GM18519 (cell line): ENCODE data around the gene ADM2.

ENCODE experiments used
- ATAC-seq: cut with Tn5 transposase; IDR thresholded peaks from one replicate; pipeline ENCODE4 v1.9.1; 2021; ENCODE audit warnings: mild to moderate bottlenecking, moderate library complexity; ENCODE audit not compliant: unreplicated experiment, low FRiP score

Gene ADM2

DNA sequence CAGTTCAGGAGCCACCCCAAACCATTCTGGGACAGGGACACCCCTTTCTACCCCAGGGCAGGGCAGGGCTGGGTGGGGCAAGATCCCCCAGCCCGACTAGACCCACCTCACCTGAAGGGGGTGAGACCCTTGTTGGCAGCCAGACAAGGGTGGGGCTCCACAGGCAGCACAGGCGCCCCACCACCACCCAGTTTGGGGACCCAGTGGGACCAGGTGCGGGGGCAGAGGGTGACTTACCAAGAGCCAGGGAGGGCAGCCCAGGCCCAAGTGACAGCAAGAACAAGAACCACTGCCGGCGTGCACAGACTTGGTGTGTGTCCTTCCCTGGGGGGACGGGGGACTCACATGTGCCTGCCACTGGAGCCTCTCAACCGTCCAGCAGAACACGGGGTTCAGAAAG, 2.2 kb downstream of the ADM2 start:
- no peak for ATAC-seq

DNA sequence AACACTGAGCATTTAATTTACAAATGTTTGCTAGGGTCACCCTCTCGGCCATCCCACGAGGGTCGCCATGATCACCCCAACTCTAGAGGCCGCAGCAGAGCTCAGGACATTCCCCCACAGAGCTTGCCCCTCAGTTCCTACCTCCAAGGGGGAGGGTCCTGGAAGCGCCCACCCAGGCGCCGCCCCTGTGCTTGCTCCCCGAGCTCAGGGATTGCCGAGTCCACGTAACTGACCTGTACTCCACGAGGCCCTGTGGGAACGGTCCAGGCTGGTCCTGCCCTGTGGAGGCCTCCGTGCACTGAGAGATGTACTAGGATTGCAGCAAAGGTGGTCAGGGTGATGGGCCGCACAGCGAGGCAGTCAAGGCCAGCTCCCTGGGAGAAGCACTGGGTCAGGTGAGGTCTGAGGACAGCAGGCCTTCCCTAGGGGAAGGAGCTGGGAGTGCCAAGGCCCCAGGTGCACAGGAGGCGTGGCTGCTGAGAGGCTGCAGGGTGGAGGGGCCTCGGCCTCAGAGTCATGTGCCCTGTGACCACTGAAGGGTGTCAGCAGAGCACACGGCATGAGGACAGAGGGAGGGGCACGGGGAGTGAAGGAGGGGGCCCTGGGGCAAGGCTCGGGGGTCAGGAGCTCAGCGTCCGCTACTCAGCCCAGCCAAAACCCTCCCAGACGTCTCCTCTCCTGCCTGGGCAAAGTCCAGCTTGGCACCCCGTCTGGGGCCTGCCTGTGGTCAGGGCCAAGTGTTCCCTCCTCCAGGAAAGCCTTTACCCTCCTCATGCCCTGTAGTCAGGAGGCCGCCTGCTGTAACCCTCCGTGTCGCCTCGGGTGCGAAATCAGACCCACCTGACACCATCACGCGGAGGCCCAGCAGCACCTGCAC, 2.9 kb downstream of the ADM2 start:
- ATAC-seq, result no peak

DNA sequence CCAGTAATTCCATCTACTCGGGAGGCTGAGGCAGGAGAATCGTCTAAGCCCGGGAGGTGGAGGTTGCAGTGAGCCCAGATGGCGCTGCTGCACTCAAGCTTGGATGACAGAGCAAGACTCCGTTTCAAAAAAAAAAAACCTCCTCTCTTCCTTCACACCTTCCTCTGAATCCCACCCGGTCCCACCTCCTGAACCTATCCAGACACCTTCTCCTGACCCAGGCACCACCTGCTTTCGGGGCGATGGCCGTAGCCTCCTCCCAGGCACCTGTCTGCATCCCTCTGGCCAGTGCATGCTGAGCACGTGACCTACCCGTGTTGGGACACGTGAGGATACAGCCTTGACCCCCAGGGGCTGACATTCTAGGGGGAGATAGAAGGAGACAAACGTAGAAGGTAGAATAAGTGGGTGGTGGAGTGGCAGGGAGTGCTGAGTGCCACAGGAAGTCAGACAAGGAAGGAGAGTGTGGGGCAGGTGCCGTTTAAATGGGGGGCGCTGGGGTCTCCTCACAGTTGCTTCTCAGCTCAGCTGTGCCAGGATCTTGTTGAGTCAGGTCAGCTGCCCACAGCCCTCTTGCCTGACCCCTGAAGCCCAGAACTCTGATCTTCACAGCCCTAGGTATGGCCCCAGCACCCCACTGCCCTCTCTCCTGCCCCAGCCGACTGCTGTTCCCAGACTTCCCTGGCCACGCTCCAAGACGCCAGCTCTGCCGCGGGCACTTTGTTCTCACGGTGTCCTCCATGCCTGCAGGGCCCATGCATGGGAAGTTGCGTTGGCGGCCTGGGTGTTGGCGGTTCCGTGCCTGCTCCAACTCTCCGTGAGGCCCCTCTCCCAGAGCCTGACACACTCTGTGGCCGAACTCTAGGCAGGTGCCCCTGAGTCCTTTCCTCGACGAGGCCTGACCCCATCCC, 4.1 kb downstream of the ADM2 start:
- no peak for ATAC-seq

DNA sequence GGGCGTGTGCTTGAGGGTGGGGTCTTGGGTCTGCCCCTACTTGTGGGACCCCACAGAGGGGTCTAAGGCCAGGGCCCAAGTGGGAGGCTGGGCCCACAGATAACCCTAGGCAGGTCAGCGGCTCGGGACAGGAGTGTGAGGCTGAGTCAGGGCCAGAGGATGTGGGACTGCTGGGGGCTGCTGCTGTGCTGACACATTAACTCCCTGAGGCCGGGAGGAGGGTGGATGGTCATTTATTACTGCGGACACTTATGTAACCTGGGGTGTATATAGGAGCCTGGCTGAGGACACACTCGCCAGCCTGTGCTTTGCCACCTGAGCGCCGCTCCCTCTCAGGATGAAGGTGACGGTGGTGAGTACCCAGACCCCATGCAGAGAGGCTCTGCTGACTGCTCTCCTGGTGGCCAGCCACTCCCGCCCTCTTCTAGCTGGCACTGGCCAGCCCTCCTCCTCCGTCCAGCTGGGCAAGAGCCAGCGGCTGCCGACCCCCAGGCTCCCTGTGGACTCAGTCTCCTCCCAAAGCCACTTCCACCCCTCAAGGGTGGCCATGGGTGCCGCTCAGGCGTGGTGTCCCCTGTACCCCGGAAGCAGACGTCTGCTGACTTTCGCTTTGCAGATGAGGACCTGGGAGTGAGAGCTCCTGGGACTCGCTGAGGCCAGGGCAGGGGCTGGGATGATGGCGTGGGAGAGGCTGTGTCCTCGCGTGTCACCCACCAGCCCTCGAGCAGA, 5.4 kb downstream of the ADM2 start, which contains the start of gene MIOX:
MIOX (plus strand) TSS at position 299 of the 729 bp plus-strand sequence; CDS start at position 338, 39 bp downstream.
- no peak for ATAC-seq

DNA sequence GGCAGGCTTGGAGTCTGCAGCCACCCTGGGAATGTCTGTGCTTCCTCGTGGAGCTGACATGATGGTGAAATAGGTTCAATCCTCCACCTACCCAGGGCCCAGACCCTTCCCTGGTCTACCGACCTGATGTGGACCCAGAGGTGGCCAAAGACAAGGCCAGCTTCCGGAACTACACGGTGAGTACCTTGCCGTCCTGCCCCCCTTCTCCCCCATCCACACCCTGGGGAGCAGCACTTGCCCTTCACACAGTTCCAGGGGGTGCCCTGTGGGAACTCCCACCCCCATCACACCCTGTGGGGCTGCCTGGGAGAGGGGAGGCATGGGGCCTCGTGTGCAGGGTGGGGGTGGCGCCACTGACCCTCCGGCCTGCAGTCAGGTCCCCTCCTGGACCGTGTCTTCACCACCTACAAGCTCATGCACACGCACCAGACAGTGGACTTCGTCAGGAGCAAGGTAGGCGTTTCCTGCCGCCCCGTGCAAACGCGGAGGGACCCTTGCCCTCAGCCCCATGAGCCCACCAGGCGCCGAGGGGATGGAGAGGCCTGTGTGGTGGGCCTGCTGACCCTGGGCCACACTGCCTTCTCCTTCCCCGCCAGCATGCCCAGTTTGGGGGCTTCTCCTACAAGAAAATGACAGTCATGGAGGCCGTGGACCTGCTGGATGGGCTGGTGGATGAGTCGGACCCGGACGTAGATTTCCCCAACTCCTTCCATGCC, 6.1 kb downstream of the ADM2 start:
- no peak for ATAC-seq

DNA sequence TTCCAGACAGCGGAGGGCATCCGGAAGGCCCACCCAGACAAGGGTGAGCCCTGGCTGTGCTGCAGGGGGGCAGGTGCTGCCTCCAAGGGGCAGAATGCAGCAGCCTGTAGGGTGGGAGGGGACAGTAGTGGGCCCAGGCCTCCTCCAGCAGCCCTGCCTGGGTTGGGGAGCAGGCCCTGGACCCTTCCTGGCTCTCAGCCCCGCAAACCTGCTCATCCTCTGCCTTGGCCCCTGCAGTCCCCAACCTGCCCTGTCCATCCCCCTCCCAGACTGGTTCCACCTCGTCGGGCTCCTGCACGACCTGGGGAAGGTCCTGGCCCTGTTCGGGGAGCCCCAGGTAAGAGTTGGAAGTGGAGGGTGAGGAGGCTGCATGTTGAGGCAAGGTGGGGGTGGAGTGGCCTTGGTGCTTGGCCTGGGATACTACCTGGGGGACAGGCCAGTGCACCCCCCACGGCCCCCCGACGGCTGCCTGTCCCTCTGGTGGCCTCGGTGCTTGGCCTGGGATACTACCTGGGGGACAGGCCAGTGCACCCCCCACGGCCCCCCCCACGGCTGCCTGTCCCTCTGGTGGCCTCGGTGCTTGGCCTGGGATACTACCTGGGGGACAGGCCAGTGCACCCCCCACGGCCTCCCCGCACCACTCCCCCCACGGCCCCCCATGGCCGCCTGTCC, 6.8 kb downstream of the ADM2 start:
- ATAC-seq, result no peak

DNA sequence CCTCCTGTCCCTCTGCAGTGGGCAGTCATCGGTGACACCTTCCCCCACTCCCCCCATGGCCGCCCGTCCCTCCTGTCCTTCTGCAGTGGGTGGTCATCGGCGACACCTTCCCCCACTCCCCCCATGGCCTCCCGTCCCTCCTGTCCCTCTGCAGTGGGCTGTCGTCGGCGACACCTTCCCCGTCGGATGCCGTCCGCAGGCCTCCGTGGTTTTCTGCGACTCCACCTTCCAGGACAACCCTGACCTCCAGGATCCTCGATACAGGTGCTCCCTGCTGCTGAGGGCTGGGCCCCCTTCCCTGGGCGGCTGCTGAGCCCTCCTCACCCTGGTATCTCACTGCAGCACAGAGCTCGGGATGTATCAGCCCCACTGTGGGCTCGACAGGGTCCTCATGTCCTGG, 7.5 kb downstream of the ADM2 start:
- ATAC-seq, result no peak

DNA sequence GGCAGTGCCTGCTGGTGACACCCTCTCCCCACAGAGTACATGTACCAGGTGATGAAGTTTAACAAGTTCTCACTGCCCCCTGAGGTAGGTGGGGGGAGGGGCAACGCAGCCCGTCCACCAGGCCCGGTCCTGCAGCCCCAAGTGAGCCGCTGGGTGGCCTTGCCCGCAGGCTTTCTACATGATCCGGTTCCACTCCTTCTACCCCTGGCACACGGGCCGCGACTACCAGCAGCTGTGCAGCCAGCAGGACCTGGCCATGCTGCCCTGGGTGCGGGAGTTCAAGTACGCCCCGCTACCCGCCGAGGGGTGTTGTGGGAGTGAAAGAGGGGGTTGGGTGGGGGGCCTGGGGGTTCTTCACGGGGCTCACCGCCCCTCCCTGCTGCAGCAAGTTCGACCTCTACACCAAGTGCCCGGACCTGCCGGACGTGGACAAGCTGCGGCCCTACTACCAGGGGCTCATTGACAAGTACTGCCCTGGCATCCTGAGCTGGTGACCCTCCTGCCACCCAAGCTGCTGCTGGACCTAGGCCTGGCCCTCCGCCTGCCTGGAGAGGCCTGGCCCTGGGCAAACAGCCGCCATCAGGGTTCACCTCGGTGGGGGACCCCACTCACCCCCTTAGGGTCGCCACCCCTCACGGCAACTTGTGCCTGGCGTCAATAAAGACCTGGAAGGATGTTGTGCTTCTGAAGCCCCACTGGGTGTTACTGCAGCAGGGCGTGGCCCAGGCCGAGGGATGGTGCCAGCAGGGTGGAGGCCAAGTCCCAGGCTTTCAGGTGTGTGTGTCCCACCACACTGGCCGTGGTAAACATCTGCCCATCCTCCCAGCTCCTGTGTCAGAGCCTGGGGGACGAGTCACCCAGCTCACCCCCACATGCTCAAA, 8.3 kb downstream of the ADM2 start:
- no peak for ATAC-seq

DNA sequence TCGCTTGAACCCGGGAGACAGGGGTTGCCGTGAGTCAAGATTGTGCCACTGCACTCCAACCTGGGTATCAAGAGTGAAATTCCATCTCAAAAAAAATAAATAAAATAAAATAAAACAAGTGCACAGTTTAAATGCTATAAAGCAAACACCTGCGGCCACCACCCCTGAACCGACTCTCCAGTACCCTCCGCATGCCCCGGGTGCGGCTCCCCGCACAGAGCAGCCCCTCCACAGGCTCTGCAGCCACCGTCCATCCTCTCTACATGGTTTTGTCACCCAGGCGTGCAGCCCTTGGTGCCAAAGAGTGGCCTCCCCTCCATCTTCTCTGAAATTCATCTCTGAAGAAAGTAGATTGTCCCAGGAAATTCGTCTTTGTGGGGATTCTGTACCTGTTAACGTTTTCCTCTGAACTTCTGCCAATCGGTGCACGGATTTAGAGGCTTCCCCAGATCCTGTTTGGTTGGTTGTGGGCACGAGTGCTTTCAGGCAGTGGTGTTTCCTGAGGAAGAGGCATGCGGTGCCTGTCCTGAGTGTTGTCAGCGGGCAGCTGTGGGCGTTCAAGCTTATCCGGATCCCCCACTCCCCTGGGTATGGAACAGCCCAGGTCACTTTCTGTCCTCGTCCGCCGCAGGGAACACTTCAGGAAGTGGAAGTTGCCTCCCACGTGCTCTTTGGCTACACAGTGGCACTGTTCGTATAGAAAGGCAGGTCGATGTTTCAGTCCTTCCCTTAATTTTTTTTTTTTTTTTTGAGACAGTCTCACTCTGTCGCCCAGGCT, 9.4 kb downstream of the ADM2 start:
- ATAC-seq, result no peak

DNA sequence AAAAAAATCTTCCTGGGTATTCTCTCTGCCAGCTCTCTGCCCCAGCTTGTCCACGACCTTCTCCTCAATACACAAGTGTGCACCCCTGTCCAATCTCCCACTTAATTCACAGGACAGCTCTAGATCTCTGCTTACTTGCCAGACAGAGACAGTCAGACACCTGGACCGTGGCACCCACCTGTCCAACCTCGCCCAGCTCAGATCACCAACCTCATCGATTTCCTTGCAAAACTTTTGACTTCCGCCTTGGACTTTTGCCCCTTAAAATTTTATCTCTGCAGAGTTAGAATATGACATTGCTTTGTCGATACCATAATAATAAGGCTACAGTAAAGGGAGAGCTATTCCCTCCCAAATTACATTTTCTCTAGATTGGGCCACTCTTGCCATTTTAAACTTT, 15.8 kb downstream of the ADM2 start:
- ATAC-seq, result no peak

DNA sequence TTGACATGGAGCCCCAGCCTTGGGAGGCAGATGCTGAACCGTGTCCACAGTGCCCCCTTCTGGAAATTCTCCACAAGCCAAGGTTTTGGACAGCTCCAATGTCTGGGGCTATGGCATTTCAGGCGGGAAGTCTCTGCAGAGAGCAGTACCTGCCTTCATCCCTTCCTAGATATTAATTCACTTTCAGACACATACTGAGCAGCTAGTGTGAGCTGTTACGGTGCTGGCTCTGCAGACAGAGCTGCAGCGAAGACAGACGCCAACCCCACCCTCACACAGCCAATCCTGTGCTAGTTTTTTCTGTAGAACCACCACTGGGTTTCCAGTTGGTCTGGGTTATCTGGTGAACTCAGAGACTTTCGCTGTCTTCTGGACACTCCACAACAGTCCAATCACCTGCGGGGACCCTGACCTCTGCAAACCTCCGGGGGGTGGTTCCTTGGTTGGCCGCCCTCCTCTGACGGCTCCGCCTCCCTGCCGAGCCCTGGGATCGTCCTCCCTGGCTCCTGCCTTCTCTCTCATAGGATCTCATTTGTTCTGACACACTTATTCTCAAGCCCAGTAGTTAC, 17.1 kb downstream of the ADM2 start:
- no peak for ATAC-seq

DNA sequence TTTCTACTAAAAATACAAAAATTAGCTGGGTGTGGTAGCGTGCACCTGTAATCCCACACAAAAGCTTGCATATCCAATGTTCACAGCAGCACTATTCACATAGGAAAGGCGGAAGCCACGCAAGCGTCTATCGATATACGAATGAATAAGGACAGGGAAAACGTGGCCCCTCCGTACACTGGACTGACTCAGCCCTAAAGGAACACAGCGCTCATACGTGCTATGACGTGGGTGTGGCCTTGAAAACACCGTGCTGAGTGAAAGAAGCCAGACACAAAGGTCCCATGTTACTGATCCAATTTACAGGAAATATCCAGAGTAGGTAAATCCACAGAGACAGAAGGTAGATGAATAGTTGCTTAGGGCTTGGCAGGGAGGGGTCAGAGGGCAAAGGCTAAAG, 19.1 kb downstream of the ADM2 start:
- ATAC-seq, result no peak

DNA sequence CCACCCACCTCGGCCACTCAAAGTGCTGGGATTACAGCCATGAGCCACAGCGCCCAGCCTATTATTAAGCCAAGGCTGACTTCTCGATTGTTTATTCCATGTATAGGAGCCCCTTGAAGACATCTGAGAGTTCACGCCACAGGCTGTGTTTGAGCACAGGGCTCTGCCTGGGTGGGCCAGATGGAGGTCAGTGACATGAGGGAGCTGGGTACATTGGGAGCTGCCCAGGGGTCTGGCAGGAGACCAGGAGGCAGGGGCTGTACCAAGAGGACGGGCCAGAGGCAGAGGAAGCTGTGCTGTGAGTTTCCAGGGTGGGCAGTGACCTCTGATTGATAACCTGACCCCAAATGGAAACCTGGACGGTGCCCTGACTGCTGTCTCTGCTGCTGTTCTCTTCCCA, 20.8 kb downstream of the ADM2 start:
- no peak for ATAC-seq

DNA sequence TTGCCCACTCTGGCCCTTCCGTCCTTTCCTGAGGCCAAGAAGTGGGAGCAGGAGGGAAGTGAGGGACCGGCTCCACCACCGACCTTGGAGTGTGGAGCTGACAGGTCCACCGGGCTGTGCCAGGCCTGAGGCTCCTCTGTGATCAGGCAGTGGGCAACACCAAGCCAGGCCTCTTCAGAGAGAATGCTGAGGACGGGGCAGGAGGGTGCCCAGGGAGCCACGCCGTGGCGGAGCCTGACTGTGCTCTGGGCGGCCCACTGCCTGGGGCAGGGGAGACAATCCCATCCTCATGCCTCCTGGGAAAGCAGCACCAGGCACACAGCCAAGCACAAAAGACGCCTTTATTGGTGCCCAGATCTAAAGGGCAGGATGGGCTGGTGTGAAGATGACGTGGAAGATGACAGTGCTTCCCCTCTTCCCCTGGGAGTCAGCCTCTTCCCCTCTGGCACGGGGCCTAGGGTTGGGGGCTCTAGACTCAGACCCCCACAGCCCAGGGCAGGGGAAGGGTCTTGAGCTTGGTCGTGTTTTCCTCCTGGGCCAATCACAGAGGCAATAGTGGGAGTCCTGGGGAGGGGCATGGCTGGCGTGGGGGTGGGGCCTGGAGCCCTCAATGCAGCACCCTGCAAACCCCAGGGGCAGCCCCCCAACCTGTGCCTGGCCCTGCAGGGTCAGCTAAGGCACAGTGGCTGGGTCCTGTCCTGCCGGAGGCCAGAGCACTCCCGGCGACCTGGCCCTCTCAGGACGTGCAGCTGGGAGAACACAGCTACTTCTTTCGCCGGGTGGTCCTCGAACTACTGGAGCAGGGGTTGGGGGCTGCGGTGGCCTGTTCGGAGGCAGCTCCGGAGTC, 21.5 kb downstream of the ADM2 start:
- no peak for ATAC-seq

DNA sequence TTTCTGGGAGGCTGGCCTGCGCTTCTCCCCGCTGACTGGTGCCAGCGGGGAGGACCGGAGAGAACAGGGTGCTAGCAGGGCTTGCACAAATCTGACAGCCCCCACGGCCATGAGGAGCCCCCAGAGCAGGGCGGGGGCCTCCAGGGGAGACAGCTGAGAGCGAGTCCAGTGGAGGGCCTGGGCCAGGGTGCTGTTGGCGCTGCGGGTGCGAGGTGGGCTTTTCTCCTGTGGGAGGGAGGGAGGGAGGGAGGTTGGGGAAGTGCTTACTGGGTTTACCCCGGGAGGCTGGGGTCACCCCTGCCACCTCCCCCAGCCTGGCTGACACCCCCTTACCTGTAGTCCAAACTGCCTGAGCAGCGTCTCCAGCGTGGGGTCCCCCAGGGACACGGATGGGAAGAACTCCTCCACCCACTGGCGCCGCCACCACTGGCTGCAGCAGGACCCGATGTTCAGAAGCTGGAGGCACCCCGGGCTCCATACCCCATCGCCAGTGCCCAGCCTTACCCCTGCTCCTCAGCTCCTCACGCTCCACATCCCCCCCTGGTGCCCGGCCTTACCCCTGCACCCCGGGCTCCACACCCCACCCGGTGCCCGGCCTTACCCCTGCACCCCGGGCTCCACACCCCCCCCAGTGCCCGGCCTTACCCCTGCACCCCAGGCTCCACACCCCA, 22.3 kb downstream of the ADM2 start:
- no peak for ATAC-seq
